Lung (tissue), 12 donors: ENCODE results near the gene PIK3C3. TPM values are rescaled to one million over a fixed set of nuclear protein-coding genes. Genes with fewer than 3 reads are reported as not detected.

Experiments
- ATAC-seq: fragments of 200-7000 bp; cut with Tn5 transposase; one replicate; pipeline ENCODE4 v1.9.1; 2020; ENCODE audit warnings: moderate number of reproducible peaks; ENCODE audit not compliant: insufficient read depth, low FRiP score
- DNase-seq, 3 donors: peaks; one replicate each; pipeline ENCODE4 v3.0.0-alpha.2; 2013 to 2017
- H3K27ac ChIP-seq, 2 donors: one replicate each; pipeline ENCODE4 v1.5.1; 2013; ENCODE audit warnings: mild to moderate bottlenecking in 2 of 2, moderate library complexity in 2 of 2, control low read depth in 1 of 2, inconsistent platforms in 1 of 2, low read depth in 1 of 2, low read length in 1 of 2
- H3K27me3 ChIP-seq, 3 donors: one replicate each; pipeline ENCODE4 v1.5.1; 2013; ENCODE audit warnings: low read length in 2 of 3; ENCODE audit not compliant: control insufficient read depth in 3 of 3, insufficient read depth in 3 of 3
- H3K36me3 ChIP-seq, 4 donors: one replicate each; pipeline ENCODE4 v1.5.1; 2013; ENCODE audit warnings: low read length in 4 of 4, mild to moderate bottlenecking in 1 of 4, moderate library complexity in 1 of 4; ENCODE audit not compliant: control insufficient read depth in 4 of 4, insufficient read depth in 4 of 4
- H3K4me1 ChIP-seq, 5 donors: one replicate each; pipeline ENCODE4 v1.5.1; 2013; ENCODE audit warnings: low read length in 5 of 5, mild to moderate bottlenecking in 2 of 5, moderate library complexity in 1 of 5; ENCODE audit not compliant: control insufficient read depth in 5 of 5, insufficient read depth in 5 of 5
- H3K4me3 ChIP-seq: one replicate; pipeline ENCODE4 v1.5.1; 2013; ENCODE audit warnings: mild to moderate bottlenecking, control low read depth, moderate library complexity
- H3K9ac ChIP-seq, 2 donors: one replicate each; pipeline ENCODE4 v1.5.1; 2013; ENCODE audit warnings: low read length in 2 of 2, control low read depth in 1 of 2; ENCODE audit not compliant: insufficient read depth in 1 of 2
- H3K9me3 ChIP-seq, 4 donors: one replicate each; pipeline ENCODE4 v1.5.1; 2013; ENCODE audit warnings: low read length in 3 of 4, mild to moderate bottlenecking in 1 of 4, moderate library complexity in 1 of 4; ENCODE audit not compliant: control insufficient read depth in 4 of 4, insufficient read depth in 3 of 4
- CTCF ChIP-seq: IDR thresholded peaks from 2 replicates; pipeline ENCODE4 v1.5.1; 2012; ENCODE audit warnings: mild to moderate bottlenecking; ENCODE audit errors: control extremely low read depth, extremely low read depth
- WGBS, 2 donors: extraction: QIAGEN DNeasy Blood & Tissue Kit; methylation state at CpG; one replicate each; pipeline ENCODE4 v1.1.7; 2013; 5-methylcytosine and 5-hydroxymethylcytosine counted together
- polyA plus RNA-seq, 2 donors: library from polyadenylated mRNA; stranded (reverse); fragments of 200-250 nt; gene quantifications; one replicate each; pipeline ENCODE4 v1.2.1, GENCODE V29; 2013
- total RNA-seq, 2 donors: library from RNA; depleted of rRNA in 1 of 2; stranded (reverse); fragments of >200 nt in 1 of 2; gene quantifications; one replicate each; pipeline ENCODE4 v1.2.1, GENCODE V29; 2014 to 2021
- donor health status: control.
- donor health status: control.
- donor health status: Bipolar disorder and iron deficiency.
- donor health status: healthy.
- donor health status: DM: yes; HTN: yes; CAD: no.

PIK3C3 gene
- total and polyA plus RNA-seq, 4 donors, result 18.9 to 64.2 (median 36.1) TPM

GRCh38 chr18:42074704-42075103, 119.7 kb downstream of the PIK3C3 start:
- peaks cover 5 to 27% (median 14%) of the 10 kb centered on the region in 4 donors for H3K36me3 ChIP-seq
- 76 to 85% methylated on average over 3 of the region's 3 CpGs for WGBS, 2 donors
- ATAC-seq, result no peak

GRCh38 chr18:42078711-42079110, 123.7 kb downstream of the PIK3C3 start:
- ATAC-seq, result no peak
- WGBS, 2 donors, result 52 to 69% methylated on average over 2 of the region's 2 CpGs
- no peaks in the 10 kb centered on the region for H3K9me3 ChIP-seq
- H3K36me3 ChIP-seq, result peaks cover 5 to 33% (median 17%) of the 10 kb centered on the region in 4 donors
- H3K27ac ChIP-seq, result no peak overlapping the region
- TF ChIP-seq CTCF, result no peak
- DNase-seq, result no peak
- H3K4me1 ChIP-seq, result no peaks in the 10 kb centered on the region
- H3K4me3 ChIP-seq, result no peak overlapping the region
- no peak overlapping the region for H3K9ac ChIP-seq
- no peaks in the 10 kb centered on the region for H3K27me3 ChIP-seq

More at GRCh38 chr18:42074704-42075103, 119.7 kb downstream of the PIK3C3 start:
- H3K4me1 ChIP-seq, result no peaks in the 10 kb centered on the region
- no peak for DNase-seq
- no peaks in the 10 kb centered on the region for H3K9me3 ChIP-seq
- no peak for TF ChIP-seq CTCF
- no peak overlapping the region for H3K27ac ChIP-seq
- H3K4me3 ChIP-seq, result no peak overlapping the region
- H3K9ac ChIP-seq, result no peak overlapping the region
- no peaks in the 10 kb centered on the region for H3K27me3 ChIP-seq

GRCh38 chr18:42080340-42080739, 125.3 kb downstream of the PIK3C3 start:
- no peaks in the 10 kb centered on the region for H3K4me1 ChIP-seq
- H3K27ac ChIP-seq, result no peak overlapping the region
- no peaks in the 10 kb centered on the region for H3K27me3 ChIP-seq
- DNase-seq (no peak), ATAC-seq (no peak)
- no peak for TF ChIP-seq CTCF
- no peaks in the 10 kb centered on the region for H3K9me3 ChIP-seq
- WGBS, 2 donors, result 80 to 85% methylated on average over 3 of the region's 3 CpGs
- no peak overlapping the region for H3K9ac ChIP-seq
- H3K36me3 ChIP-seq, result peaks cover 5 to 33% (median 17%) of the 10 kb centered on the region in 4 donors
- no peak overlapping the region for H3K4me3 ChIP-seq
